HCT116 (cell line): ENCODE data around the gene FLT3LG. TPM values are rescaled to one million over a fixed set of nuclear protein-coding genes. Genes with fewer than 3 reads are reported as not detected.

Experiments used
- CTCF ChIP-seq, 3 experiments: fragments of 200-600 bp in 1 of 3; sonication (generic) in 1 of 3; IDR thresholded peaks in 2 of 3; conservative IDR thresholded peaks in 1 of 3; 2 replicates each; pipeline ENCODE4 v1.5.1; 2012 to 2017; ENCODE audit warnings: low read depth in 2 of 3, low read length in 2 of 3, antibody characterized with exemption in 1 of 3, borderline replicate concordance in 1 of 3, control low read depth in 1 of 3, mild to moderate bottlenecking in 1 of 3, mixed read lengths in 1 of 3, mixed run types in 1 of 3, moderate library complexity in 1 of 3; ENCODE audit not compliant: insufficient read depth in 1 of 3
- FOSL1 ChIP-seq: IDR thresholded peaks from 2 replicates; pipeline ENCODE4 v1.6.1; 2012; ENCODE audit warnings: low read depth
- JUND ChIP-seq: IDR thresholded peaks from 2 replicates; pipeline ENCODE4 v1.6.1; 2012
- POLR2AphosphoS5 ChIP-seq: IDR thresholded peaks from 2 replicates; pipeline ENCODE4 v1.6.1; 2011; ENCODE audit warnings: mild to moderate bottlenecking, low read depth, low read length, moderate library complexity
- REST ChIP-seq: IDR thresholded peaks from 2 replicates; pipeline ENCODE4 v1.6.1; 2012; ENCODE audit warnings: low read depth
- SP1 ChIP-seq: IDR thresholded peaks from 2 replicates; pipeline ENCODE4 v1.6.1; 2012; ENCODE audit warnings: low read depth
- total RNA-seq: library from RNA; stranded (reverse); gene quantifications from one replicate; pipeline ENCODE4 v1.2.1, GENCODE V29; 2021; ENCODE audit not compliant: unreplicated experiment
- TF ChIP-seq, protein P1 (sequence below): IDR thresholded peaks from 2 replicates; pipeline ENCODE4 v1.6.1; 2011; ENCODE audit warnings: mild to moderate bottlenecking, low read length, moderate library complexity; ENCODE audit not compliant: insufficient replicate concordance; ENCODE audit errors: extremely low read depth

FLT3LG gene
- total RNA-seq, 1 experiment from 2014 or later: 3.8 TPM

DNA sequence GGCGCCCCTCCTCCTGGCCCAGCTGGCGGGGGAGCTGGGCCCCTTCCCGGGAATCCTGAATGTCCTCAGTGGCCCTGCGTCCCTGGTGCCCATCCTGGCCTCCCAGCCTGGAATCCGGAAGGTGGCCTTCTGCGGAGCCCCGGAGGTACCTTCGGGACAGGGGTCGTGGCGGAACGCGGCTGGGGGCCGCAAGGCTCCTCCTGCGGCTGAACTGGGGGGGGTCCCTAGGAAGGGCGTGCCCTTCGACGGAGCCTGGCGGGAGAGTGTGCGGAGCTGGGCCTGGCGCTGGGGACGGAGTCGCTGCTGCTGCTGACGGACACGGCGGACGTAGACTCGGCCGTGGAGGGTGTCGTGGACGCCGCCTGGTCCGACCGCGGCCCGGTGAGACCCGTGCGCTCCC, 12.4 kb upstream of the FLT3LG start (continued):
- TF ChIP-seq REST (no peak), FOSL1 (no peak), SP1 (no peak), JUND (no peak), POLR2AphosphoS5 (no peak), CTCF (IDR thresholded peaks at IDR 0.05 in 2 of 3, conservative IDR thresholded peaks at IDR 0.05 in 1 of 3; ENCODE audit: borderline replicate concordance in 1 of 3, insufficient read depth in 1 of 3, low read depth in 2 of 3, low read length in 2 of 3) (no peak)
- TF ChIP-seq, protein P1, sequence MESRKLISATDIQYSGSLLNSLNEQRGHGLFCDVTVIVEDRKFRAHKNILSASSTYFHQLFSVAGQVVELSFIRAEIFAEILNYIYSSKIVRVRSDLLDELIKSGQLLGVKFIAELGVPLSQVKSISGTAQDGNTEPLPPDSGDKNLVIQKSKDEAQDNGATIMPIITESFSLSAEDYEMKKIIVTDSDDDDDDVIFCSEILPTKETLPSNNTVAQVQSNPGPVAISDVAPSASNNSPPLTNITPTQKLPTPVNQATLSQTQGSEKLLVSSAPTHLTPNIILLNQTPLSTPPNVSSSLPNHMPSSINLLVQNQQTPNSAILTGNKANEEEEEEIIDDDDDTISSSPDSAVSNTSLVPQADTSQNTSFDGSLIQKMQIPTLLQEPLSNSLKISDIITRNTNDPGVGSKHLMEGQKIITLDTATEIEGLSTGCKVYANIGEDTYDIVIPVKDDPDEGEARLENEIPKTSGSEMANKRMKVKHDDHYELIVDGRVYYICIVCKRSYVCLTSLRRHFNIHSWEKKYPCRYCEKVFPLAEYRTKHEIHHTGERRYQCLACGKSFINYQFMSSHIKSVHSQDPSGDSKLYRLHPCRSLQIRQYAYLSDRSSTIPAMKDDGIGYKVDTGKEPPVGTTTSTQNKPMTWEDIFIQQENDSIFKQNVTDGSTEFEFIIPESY: no peak
